Mammary epithelial cell (primary cell): ENCODE data around the gene ACVR1.

Source experiments
- EZH2 ChIP-seq: IDR thresholded peaks from 2 replicates; pipeline ENCODE4 v1.6.1; 2012; ENCODE audit warnings: low read length, inconsistent platforms, borderline replicate concordance
- TF ChIP-seq, protein P1 (sequence below), 2 donors: IDR thresholded peaks in 1 of 2; conservative IDR thresholded peaks in 1 of 2; 2 replicates each; pipeline ENCODE4 v1.5.1; 2011 to 2012; ENCODE audit warnings: inconsistent platforms in 2 of 2, low read length in 2 of 2, mild to moderate bottlenecking in 2 of 2, control low read depth in 1 of 2, low read depth in 1 of 2; ENCODE audit not compliant: insufficient read depth in 1 of 2; ENCODE audit errors: extremely low read depth in 1 of 2

DNA sequence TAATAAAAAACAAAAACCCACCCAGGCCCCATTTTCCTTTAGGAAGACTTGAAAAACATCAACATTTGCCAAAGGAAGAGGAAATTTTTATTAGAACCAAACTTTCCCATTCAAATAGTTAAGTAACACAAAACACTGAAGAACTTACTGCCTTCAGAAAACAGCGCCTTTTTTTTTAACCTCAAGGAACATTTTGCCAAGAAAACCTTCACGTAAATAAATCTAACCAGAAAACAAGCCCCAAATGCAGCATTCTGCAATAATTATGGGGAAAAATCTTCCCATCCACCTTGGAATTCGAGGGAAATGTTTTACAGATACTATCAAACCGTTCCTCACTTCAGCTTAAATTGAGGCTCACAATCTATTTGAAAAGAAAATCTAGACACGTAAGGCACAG, 56.4 kb downstream of the ACVR1 start:
- TF ChIP-seq, protein P1, sequence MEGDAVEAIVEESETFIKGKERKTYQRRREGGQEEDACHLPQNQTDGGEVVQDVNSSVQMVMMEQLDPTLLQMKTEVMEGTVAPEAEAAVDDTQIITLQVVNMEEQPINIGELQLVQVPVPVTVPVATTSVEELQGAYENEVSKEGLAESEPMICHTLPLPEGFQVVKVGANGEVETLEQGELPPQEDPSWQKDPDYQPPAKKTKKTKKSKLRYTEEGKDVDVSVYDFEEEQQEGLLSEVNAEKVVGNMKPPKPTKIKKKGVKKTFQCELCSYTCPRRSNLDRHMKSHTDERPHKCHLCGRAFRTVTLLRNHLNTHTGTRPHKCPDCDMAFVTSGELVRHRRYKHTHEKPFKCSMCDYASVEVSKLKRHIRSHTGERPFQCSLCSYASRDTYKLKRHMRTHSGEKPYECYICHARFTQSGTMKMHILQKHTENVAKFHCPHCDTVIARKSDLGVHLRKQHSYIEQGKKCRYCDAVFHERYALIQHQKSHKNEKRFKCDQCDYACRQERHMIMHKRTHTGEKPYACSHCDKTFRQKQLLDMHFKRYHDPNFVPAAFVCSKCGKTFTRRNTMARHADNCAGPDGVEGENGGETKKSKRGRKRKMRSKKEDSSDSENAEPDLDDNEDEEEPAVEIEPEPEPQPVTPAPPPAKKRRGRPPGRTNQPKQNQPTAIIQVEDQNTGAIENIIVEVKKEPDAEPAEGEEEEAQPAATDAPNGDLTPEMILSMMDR (conservative IDR thresholded peaks at IDR 0.05 in 1 of 2, IDR thresholded peaks at IDR 0.05 in 1 of 2; ENCODE audit: extremely low read depth in 1 of 2, insufficient read depth in 1 of 2, low read depth in 1 of 2, low read length in 2 of 2): no peak
- TF ChIP-seq EZH2: no peak
